Endothelial cell of umbilical vein (primary cell): ENCODE data around the gene TBX4. TPM values are rescaled to one million over a fixed set of nuclear protein-coding genes. Genes with fewer than 3 reads are reported as not detected.

ENCODE experiments used
- BruUV-seq: library from RNA; stranded (reverse); fragments of 400-500 nt; replicated peaks from 2 replicates; lab custom pipeline; 2021; lab: Mats Ljungman, UMichigan
- CTCF ChIA-PET: fragments of 300-600, 350-600 bp; sonication (Branson Sonifier 250); formaldehyde crosslinking; loops from one replicate; lab custom pipeline; 2021; ENCODE audit warnings: antibody characterized with exemption, inconsistent platforms; lab: Charles Lee
- POLR2A ChIA-PET: fragments of 300-600, 350-600 bp; sonication (Branson Sonifier 250); formaldehyde crosslinking; loops from one replicate; lab custom pipeline; 2021; ENCODE audit warnings: antibody characterized with exemption, inconsistent platforms; lab: Charles Lee
- DNase-seq: peaks from one replicate; pipeline ENCODE4 v3.0.0-alpha.2; 2011; ENCODE audit warnings: low read depth, low spot score
- FAIRE-seq: peaks from 2 replicates; lab custom pipeline; 2011; peaks lifted over from hg19 to GRCh38; lab: Jason Lieb, UNC
- H2AFZ ChIP-seq: 2 replicates; pipeline ENCODE4 v1.6.0; 2012; ENCODE audit warnings: low read depth, low read length, control low read depth, inconsistent platforms
- H3K27ac ChIP-seq: 2 replicates; pipeline ENCODE4 v1.5.1; 2011; ENCODE audit warnings: low read depth, mild to moderate bottlenecking, control low read depth, low read length, moderate library complexity; ENCODE audit not compliant: insufficient read depth
- H3K27me3 ChIP-seq, 2 experiments: 2 replicates each; pipeline versions ENCODE4 v1.6.0 to v1.6.1; 2011; ENCODE audit warnings: low read length in 2 of 2, mixed read lengths in 1 of 2; ENCODE audit not compliant: control insufficient read depth in 2 of 2, insufficient read depth in 2 of 2
- H3K36me3 ChIP-seq, 2 experiments: 2 replicates in 1 of 2; 3 replicates in 1 of 2; pipeline ENCODE4 v1.5.1; 2011; ENCODE audit warnings: low read length in 2 of 2, mild to moderate bottlenecking in 1 of 2, moderate library complexity in 1 of 2; ENCODE audit not compliant: control insufficient read depth in 2 of 2, insufficient read depth in 2 of 2; ENCODE audit errors: extremely low read depth in 1 of 2
- H3K4me1 ChIP-seq: 3 replicates; pipeline ENCODE4 v1.5.1; 2011; ENCODE audit warnings: mild to moderate bottlenecking, low read length; ENCODE audit not compliant: control insufficient read depth, insufficient read depth; ENCODE audit errors: extremely low read depth
- H3K4me2 ChIP-seq: 2 replicates; pipeline ENCODE4 v1.6.1; 2011; ENCODE audit warnings: low read length, control low read depth, mixed read lengths; ENCODE audit not compliant: insufficient read depth
- H3K4me3 ChIP-seq, 3 experiments: fragments of 200-600 bp in 1 of 3; sonication (generic), shearing (Covaris generic) in 1 of 3; replicated peaks in 1 of 3; 2 replicates each; pipeline ENCODE4 v1.5.1; 2011 to 2016; ENCODE audit warnings: control low read depth in 3 of 3, low read length in 3 of 3, mild to moderate bottlenecking in 2 of 3, inconsistent platforms in 1 of 3, low read depth in 1 of 3, moderate library complexity in 1 of 3; ENCODE audit not compliant: insufficient read depth in 1 of 3
- H3K79me2 ChIP-seq: 2 replicates; pipeline ENCODE4 v1.6.0; 2012; ENCODE audit warnings: low read length, inconsistent platforms; ENCODE audit not compliant: control insufficient read depth, insufficient read depth
- H3K9ac ChIP-seq: replicated peaks from 2 replicates; pipeline ENCODE3; 2011; ENCODE audit warnings: low read length, control low read depth; ENCODE audit not compliant: insufficient read depth; ENCODE audit errors: extremely low read depth
- H3K9me1 ChIP-seq: replicated peaks from 3 replicates; pipeline ENCODE4 v1.6.0; 2011; ENCODE audit warnings: mild to moderate bottlenecking, low read length; ENCODE audit not compliant: control insufficient read depth, insufficient read depth; ENCODE audit errors: extremely low read depth
- H3K9me3 ChIP-seq: replicated peaks from 2 replicates; pipeline ENCODE4 v1.5.1; 2012; ENCODE audit warnings: low read length, inconsistent platforms; ENCODE audit not compliant: control insufficient read depth, insufficient read depth
- H4K20me1 ChIP-seq: replicated peaks from 2 replicates; pipeline ENCODE3; 2011; ENCODE audit warnings: mild to moderate bottlenecking, low read length; ENCODE audit not compliant: control insufficient read depth, insufficient read depth; ENCODE audit errors: extremely low read depth
- CTCF ChIP-seq, 2 donors: IDR thresholded peaks; 1 replicate in 1 of 2; 2 replicates in 1 of 2; pipeline ENCODE4 v1.5.1; 2011; ENCODE audit warnings: low read length in 2 of 2, mild to moderate bottlenecking in 2 of 2, moderate library complexity in 2 of 2, control low read depth in 1 of 2, inconsistent platforms in 1 of 2, low read depth in 1 of 2; ENCODE audit not compliant: insufficient read depth in 1 of 2; ENCODE audit errors: extremely low read depth in 1 of 2
- EZH2 ChIP-seq: IDR thresholded peaks from 2 replicates; pipeline ENCODE4 v1.6.1; 2012; ENCODE audit warnings: borderline replicate concordance, low read depth, mild to moderate bottlenecking, moderate library complexity, low read length, inconsistent platforms; ENCODE audit not compliant: severe bottlenecking
- FOS ChIP-seq: IDR thresholded peaks from 2 replicates; pipeline ENCODE4 v1.6.1; 2011; ENCODE audit warnings: mild to moderate bottlenecking, low read length, moderate library complexity, borderline replicate concordance; ENCODE audit not compliant: insufficient read depth
- GATA2 ChIP-seq: IDR thresholded peaks from 2 replicates; pipeline ENCODE4 v1.7.0; 2011; ENCODE audit warnings: low read depth, mild to moderate bottlenecking, moderate library complexity, mixed read lengths, low read length; ENCODE audit not compliant: insufficient read length, insufficient read depth
- JUN ChIP-seq: IDR thresholded peaks from 2 replicates; pipeline ENCODE4 v1.6.1; 2011; ENCODE audit warnings: borderline replicate concordance, low read depth; ENCODE audit not compliant: insufficient read length, insufficient read depth
- MAX ChIP-seq: IDR thresholded peaks from 2 replicates; pipeline ENCODE4 v1.6.1; 2011; ENCODE audit not compliant: insufficient read depth, insufficient read length
- MYC ChIP-seq: IDR thresholded peaks from one replicate; pipeline ENCODE4 v1.6.1; 2011; ENCODE audit warnings: mild to moderate bottlenecking, low read depth, low read length
- POLR2A ChIP-seq: IDR thresholded peaks from 2 replicates; pipeline ENCODE4 v1.6.1; 2012; ENCODE audit warnings: low read depth, mild to moderate bottlenecking, control low read depth, low read length
- POLR2AphosphoS5 ChIP-seq: IDR thresholded peaks from 2 replicates; pipeline ENCODE4 v1.6.1; 2012; ENCODE audit warnings: low read depth, mild to moderate bottlenecking, control low read depth, low read length, moderate library complexity; ENCODE audit not compliant: insufficient read depth
- dilution Hi-C: fragments of 300-500 bp; cut with MboI; formaldehyde crosslinking; loops from one replicate; pipeline ENCODE4 v1.15.0; 2019; ENCODE audit warnings: low sequenced_read_pairs; ENCODE audit not compliant: extremely low pct_ligation_motif_present
- intact Hi-C: fragments of 100-400 bp; cut with micrococcal nuclease; formaldehyde crosslinking; loops from one replicate; pipeline ENCODE4 v1.10.0; 2022
- polyA plus RNA-seq, 4 experiments: library from polyadenylated mRNA; depleted of rRNA in 3 of 4; stranded (reverse) in 3 of 4; unstranded in 1 of 4; fragments of >200 nt; gene quantifications; 2 replicates each; pipeline versions ENCODE4 v1.2.1 to v1.2.3, GENCODE V29; 2011 to 2012; ENCODE audit warnings: missing spikeins in 1 of 4
- total RNA-seq: library from RNA; stranded (reverse); gene quantifications from 2 replicates; pipeline ENCODE4 v1.2.3, GENCODE V29; 2021

Gene TBX4
- total and polyA plus RNA-seq, 2 donors (not counting 3 experiments of a cell fraction or from before 2014, with no cell fraction given): not detected

- POLR2A ChIA-PET: no interaction called here
- FAIRE-seq (no peak), DNase-seq (no peak)
- Histone ChIP-seq H3K4me1 (no peaks in the 10 kb centered on the region), H3K27me3 (peaks cover 2 to 10% of the 10 kb centered on the region in 2 experiments), H3K27ac (no peak overlapping the region), H3K9me3 (no peaks in the 10 kb centered on the region), H3K4me3 (no peak overlapping the region), H3K79me2 (no peaks in the 10 kb centered on the region), H2AFZ (no peak overlapping the region), H3K36me3 (no peaks in the 10 kb centered on the region), H3K4me2 (no peak overlapping the region), H3K9me1 (peaks cover 2% of the 10 kb centered on the region), H4K20me1 (no peaks in the 10 kb centered on the region), H3K9ac (no peak overlapping the region)
- intact Hi-C loops (no loop called here), dilution Hi-C loops (no loop called here)
- CTCF ChIA-PET: interaction anchor here (1.0 to 1.4 kb wide), 4 partner anchors 36 to 102 kb away, joined by 3 to 6 read pairs (median 3); no protein-coding TSS in a partner anchor
- no TSS peak for BruUV-seq
- TF ChIP-seq MYC (no peak), POLR2A (no peak)
These were observed 62.3 kb downstream of the TBX4 start for GRCh38 chr17:61514491-61514890.

GRCh38 chr17:61517265-61517664 is 65.0 kb downstream of the TBX4 start:
- dilution Hi-C loops: no loop called here
- DNase-seq (no peak), FAIRE-seq (no peak)
- intact Hi-C loops: no loop called here
- Histone ChIP-seq H3K27ac (no peak overlapping the region), H3K4me3 (no peak overlapping the region), H3K36me3 (no peaks in the 10 kb centered on the region), H3K4me2 (no peak overlapping the region), H3K9me1 (peaks cover 2% of the 10 kb centered on the region), H2AFZ (no peak overlapping the region), H3K9me3 (no peaks in the 10 kb centered on the region), H3K9ac (no peak overlapping the region), H3K79me2 (no peaks in the 10 kb centered on the region), H3K27me3 (peaks cover 2 to 6% of the 10 kb centered on the region in 2 experiments), H4K20me1 (no peaks in the 10 kb centered on the region), H3K4me1 (no peaks in the 10 kb centered on the region)
- TF ChIP-seq MAX (no peak), JUN (no peak), GATA2 (no peak), POLR2AphosphoS5 (no peak), EZH2 (no peak), POLR2A (no peak), FOS (no peak), MYC (no peak), CTCF (IDR thresholded peaks at IDR 0.05; ENCODE audit: extremely low read depth in 1 of 2, insufficient read depth in 1 of 2, low read depth in 1 of 2, low read length in 2 of 2) (no peak)
- no TSS peak for BruUV-seq
- ChIA-PET POLR2A (no interaction called here), CTCF (interaction anchor here (1.9 kb wide), 1 partner anchor 9 kb away, joined by 10 read pairs; no protein-coding TSS in a partner anchor)
